Bronchial epithelial cell (primary cell): ENCODE results near the gene PTPRT. TPM values are rescaled to one million over a fixed set of nuclear protein-coding genes. Genes with fewer than 3 reads are reported as not detected.

ENCODE experiments used
- DNase-seq: peaks from one replicate; pipeline ENCODE4 v3.0.0-alpha.2; 2010; ENCODE audit warnings: low read depth
- FAIRE-seq: peaks from 2 replicates; lab custom pipeline; 2011; peaks lifted over from hg19 to GRCh38; lab: Jason Lieb, UNC
- H3K27me3 ChIP-seq: 2 replicates; pipeline ENCODE4 v1.5.1; 2011; ENCODE audit warnings: low read length; ENCODE audit not compliant: control insufficient read depth, insufficient read depth
- H3K36me3 ChIP-seq: 2 replicates; pipeline ENCODE4 v1.5.1; 2011; ENCODE audit warnings: low read length; ENCODE audit not compliant: control insufficient read depth, insufficient read depth
- H3K4me3 ChIP-seq: 2 replicates; pipeline ENCODE4 v1.5.1; 2011; ENCODE audit warnings: mild to moderate bottlenecking, low read depth, low read length, control low read depth
- total RNA-seq: library from RNA; depleted of rRNA; stranded (reverse); fragments of >200 nt; gene quantifications from 2 replicates; pipeline ENCODE4 v1.2.1, GENCODE V29; 2014
- TF ChIP-seq, protein P1 (sequence below): IDR thresholded peaks from 2 replicates; pipeline ENCODE4 v1.5.1; 2011; ENCODE audit warnings: mild to moderate bottlenecking, moderate library complexity, low read length, control low read depth, inconsistent platforms; ENCODE audit not compliant: insufficient read depth, severe bottlenecking

Gene PTPRT
- total RNA-seq, 1 donor from 2014 or later, result not detected

DNA sequence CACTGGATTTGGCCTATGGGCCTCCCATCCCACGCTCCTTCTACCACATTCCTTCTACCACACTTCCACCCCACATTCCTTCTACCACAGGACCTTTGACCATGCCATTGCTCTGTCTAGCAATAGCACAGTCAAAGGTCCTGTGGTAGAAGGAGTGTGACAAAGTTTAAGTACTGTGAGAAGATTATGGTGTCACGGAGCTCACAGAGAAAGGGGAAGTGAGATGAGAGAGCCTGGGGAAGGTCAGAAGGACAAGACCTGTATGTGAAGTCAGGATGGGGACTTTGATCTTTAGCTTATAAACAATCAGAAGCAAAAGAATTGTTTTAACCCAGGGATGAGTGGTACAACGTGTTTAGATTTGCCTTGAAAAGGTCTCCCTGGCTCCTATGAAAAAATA is 1003.4 kb downstream of the PTPRT start:
- DNase-seq, result no peak
- no peaks in the 10 kb centered on the region for H3K36me3 ChIP-seq
- FAIRE-seq, result no peak
- H3K4me3 ChIP-seq, result no peak overlapping the region
- TF ChIP-seq, protein P1, sequence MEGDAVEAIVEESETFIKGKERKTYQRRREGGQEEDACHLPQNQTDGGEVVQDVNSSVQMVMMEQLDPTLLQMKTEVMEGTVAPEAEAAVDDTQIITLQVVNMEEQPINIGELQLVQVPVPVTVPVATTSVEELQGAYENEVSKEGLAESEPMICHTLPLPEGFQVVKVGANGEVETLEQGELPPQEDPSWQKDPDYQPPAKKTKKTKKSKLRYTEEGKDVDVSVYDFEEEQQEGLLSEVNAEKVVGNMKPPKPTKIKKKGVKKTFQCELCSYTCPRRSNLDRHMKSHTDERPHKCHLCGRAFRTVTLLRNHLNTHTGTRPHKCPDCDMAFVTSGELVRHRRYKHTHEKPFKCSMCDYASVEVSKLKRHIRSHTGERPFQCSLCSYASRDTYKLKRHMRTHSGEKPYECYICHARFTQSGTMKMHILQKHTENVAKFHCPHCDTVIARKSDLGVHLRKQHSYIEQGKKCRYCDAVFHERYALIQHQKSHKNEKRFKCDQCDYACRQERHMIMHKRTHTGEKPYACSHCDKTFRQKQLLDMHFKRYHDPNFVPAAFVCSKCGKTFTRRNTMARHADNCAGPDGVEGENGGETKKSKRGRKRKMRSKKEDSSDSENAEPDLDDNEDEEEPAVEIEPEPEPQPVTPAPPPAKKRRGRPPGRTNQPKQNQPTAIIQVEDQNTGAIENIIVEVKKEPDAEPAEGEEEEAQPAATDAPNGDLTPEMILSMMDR, result no peak
- no peaks in the 10 kb centered on the region for H3K27me3 ChIP-seq

DNA sequence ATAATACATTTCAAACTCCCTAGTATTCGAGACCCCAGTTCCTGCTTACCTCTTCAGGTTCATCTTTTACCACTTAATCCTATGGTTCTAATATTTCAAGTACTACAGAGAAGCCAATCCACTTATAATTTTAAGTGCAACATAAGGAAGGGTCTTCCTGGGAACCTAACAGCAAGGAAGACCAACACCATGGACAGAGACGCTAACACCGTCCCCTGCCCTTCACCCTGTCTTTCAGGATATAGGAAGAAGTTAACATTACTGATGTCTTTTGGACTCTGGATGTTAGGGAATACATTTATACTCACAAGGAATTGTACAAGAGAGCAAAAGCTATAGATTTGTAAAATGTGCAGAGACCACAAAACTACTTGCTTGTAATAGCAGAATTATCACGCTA is 1006.6 kb downstream of the PTPRT start:
- TF ChIP-seq, protein P1, result no peak
- no peak for DNase-seq
- no peaks in the 10 kb centered on the region for H3K36me3 ChIP-seq
- no peak for FAIRE-seq
- no peak overlapping the region for H3K4me3 ChIP-seq
- no peaks in the 10 kb centered on the region for H3K27me3 ChIP-seq

DNA sequence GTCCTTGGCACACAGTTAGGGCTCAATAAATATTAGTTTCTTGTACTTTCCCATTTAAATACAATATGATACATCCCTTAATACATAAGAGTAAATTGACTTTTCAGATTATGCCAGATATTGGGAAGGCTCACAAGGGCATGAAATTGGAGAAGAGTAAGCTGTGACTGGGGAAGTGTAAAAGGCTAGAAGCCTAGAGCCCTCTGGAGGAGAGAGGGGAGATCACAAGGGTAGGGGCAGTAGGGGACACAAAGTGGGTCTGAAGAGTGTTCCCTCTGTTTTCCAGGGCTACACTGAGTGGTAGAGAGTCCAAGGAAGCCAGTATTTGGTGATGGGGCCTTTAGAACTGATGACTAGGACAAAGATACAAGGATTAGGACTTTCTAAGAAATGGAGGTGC is 1008.6 kb downstream of the PTPRT start:
- Histone ChIP-seq H3K27me3 (no peaks in the 10 kb centered on the region), H3K36me3 (no peaks in the 10 kb centered on the region), H3K4me3 (no peak overlapping the region)
- FAIRE-seq, result no peak
- TF ChIP-seq, protein P1, result no peak
- no peak for DNase-seq

DNA sequence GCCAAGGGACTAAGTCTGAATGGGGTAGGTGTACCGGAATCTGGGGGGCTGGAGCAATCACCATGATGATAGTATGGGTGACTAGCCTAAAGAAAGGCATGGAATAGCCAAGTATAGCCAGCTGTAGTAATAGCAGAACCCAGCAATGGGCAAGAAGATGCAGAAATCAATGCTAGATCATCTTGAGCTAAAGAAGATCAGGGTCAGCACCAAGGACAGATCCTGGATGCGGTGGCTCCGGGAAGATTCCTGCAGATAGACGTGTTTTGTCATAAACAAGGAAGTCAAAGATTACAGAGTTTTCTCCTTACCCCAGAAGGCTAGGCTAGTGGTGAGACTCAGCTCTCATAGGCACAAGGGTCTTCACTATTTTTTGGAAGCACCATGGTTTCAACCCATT is 1009.9 kb downstream of the PTPRT start:
- TF ChIP-seq, protein P1, result no peak
- DNase-seq, result peak; percentile 6
- FAIRE-seq, result no peak
- Histone ChIP-seq H3K27me3 (no peaks in the 10 kb centered on the region), H3K4me3 (no peak overlapping the region), H3K36me3 (no peaks in the 10 kb centered on the region)

DNA sequence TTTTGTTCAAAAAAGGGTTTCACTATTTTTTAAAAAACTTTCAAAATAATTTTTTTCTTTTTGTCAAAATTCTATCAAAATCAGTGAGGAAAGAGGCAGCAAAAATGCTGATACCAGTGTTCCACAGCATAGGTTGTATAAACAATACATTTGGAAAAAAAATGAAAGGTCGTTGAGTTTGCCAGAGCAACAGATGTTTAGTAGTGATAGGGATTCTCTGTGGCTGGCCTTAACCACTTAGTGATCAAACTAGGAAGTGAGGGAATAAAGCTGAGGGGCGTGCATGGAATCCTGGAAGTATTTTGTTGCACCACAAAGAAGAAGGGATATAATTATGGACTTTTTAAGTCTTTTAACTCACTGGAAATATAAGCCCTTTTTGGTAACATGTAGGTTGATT is 1016.3 kb downstream of the PTPRT start:
- no peak for DNase-seq
- Histone ChIP-seq H3K4me3 (no peak overlapping the region), H3K27me3 (no peaks in the 10 kb centered on the region), H3K36me3 (no peaks in the 10 kb centered on the region)
- TF ChIP-seq, protein P1, result no peak
- FAIRE-seq, result no peak
